SK-N-SH (cell line): Measurements from ENCODE around the gene ABO. TPM values are rescaled to one million over a fixed set of nuclear protein-coding genes. Genes with fewer than 3 reads are reported as not detected.

ENCODE experiments used
- CTCF ChIA-PET: fragments of 300-600, 350-600 bp; formaldehyde crosslinking; extraction: SDS; loops from one replicate; lab custom pipeline; 2021; lab: Yijun Ruan, JAX
- POLR2A ChIA-PET: fragments of 350-600 bp; sonication (Branson Sonifier 250); formaldehyde crosslinking; extraction: SDS; loops from one replicate; lab custom pipeline; 2020; ENCODE audit warnings: antibody characterized with exemption, inconsistent platforms; lab: Yijun Ruan, JAX
- DNase-seq: peaks from one replicate; pipeline ENCODE4 v3.0.0; 2012
- H2AFZ ChIP-seq: fragments of 200-600 bp; sonication (generic); 2 replicates; pipeline ENCODE4 v1.8.1; 2016; ENCODE audit warnings: antibody characterized with exemption, mild to moderate bottlenecking, low read depth
- H3F3A ChIP-seq: fragments of 200-600 bp; sonication (generic); replicated peaks from 2 replicates; pipeline ENCODE3; 2016; ENCODE audit warnings: antibody characterized with exemption, mild to moderate bottlenecking; ENCODE audit not compliant: insufficient read depth
- H3K27ac ChIP-seq, 2 experiments: fragments of 200-500 bp in 1 of 2; fragments of 200-600 bp in 1 of 2; sonication (Bioruptor generic) in 1 of 2; sonication (generic), shearing (Covaris generic) in 1 of 2; 2 replicates each; pipeline versions ENCODE4 v1.5.1 to v1.6.1; 2014 to 2016; ENCODE audit warnings: low read depth in 2 of 2, inconsistent platforms in 1 of 2, low read length in 1 of 2, mild to moderate bottlenecking in 1 of 2, mixed read lengths in 1 of 2
- H3K27me3 ChIP-seq: fragments of 200-600 bp; sonication (generic), shearing (Covaris generic); 2 replicates; pipeline ENCODE4 v1.6.1; 2016; ENCODE audit warnings: mixed run types; ENCODE audit not compliant: insufficient read depth
- H3K36me3 ChIP-seq, 2 experiments: fragments of 200-500 bp in 1 of 2; fragments of 200-600 bp in 1 of 2; sonication (Bioruptor generic) in 1 of 2; sonication (generic) in 1 of 2; replicated peaks in 1 of 2; 2 replicates each; pipeline versions ENCODE3 to v1.5.1; 2014 to 2016; ENCODE audit warnings: low read length in 1 of 2, mild to moderate bottlenecking in 1 of 2; ENCODE audit not compliant: insufficient read depth in 2 of 2, control insufficient read depth in 1 of 2
- H3K4me1 ChIP-seq, 2 experiments: fragments of 200-500 bp in 1 of 2; fragments of 200-600 bp in 1 of 2; sonication (Bioruptor generic) in 1 of 2; sonication (generic), shearing (Covaris generic) in 1 of 2; 2 replicates each; pipeline versions ENCODE4 v1.5.1 to v1.6.1; 2014 to 2016; ENCODE audit warnings: low read depth in 1 of 2, low read length in 1 of 2, mixed run types in 1 of 2; ENCODE audit not compliant: insufficient read depth in 2 of 2, control insufficient read depth in 1 of 2
- H3K4me2 ChIP-seq: fragments of 200-600 bp; sonication (generic), shearing (Covaris generic); 2 replicates; pipeline ENCODE4 v1.6.1; 2017; ENCODE audit warnings: mixed run types
- H3K4me3 ChIP-seq, 2 experiments: fragments of 200-500 bp in 1 of 2; fragments of 200-600 bp in 1 of 2; sonication (Bioruptor generic) in 1 of 2; sonication (generic), shearing (Covaris generic) in 1 of 2; 2 replicates each; pipeline versions ENCODE4 v1.5.1 to v1.8.1; 2014 to 2016; ENCODE audit warnings: low read depth in 2 of 2, inconsistent platforms in 1 of 2, low read length in 1 of 2, mild to moderate bottlenecking in 1 of 2, mixed read lengths in 1 of 2, moderate library complexity in 1 of 2
- H3K79me2 ChIP-seq: fragments of 200-600 bp; sonication (generic); 2 replicates; pipeline ENCODE4 v1.8.1; 2017; ENCODE audit warnings: mild to moderate bottlenecking; ENCODE audit not compliant: insufficient read depth
- H3K9ac ChIP-seq: fragments of 200-600 bp; sonication (generic); 2 replicates; pipeline ENCODE4 v1.6.1; 2017; ENCODE audit warnings: mixed run types
- H3K9me2 ChIP-seq: fragments of 200-600 bp; sonication (generic); 2 replicates; pipeline ENCODE4 v1.6.1; 2017; ENCODE audit warnings: mixed run types
- H3K9me3 ChIP-seq: fragments of 200-600 bp; sonication (generic); 2 replicates; pipeline ENCODE4 v1.6.1; 2017; ENCODE audit warnings: mixed run types, mild to moderate bottlenecking, moderate library complexity
- H4K20me1 ChIP-seq: fragments of 200-600 bp; sonication (generic); 2 replicates; pipeline ENCODE4 v1.6.1; 2017; ENCODE audit warnings: mild to moderate bottlenecking, mixed run types; ENCODE audit not compliant: insufficient read depth
- FOSL2 ChIP-seq: IDR thresholded peaks from 2 replicates; pipeline ENCODE4 v1.4.0; 2012; ENCODE audit warnings: low read depth, mild to moderate bottlenecking, moderate library complexity, borderline replicate concordance
- FOXM1 ChIP-seq: IDR thresholded peaks from 2 replicates; pipeline ENCODE4 v1.4.0; 2012; ENCODE audit warnings: low read depth, mild to moderate bottlenecking
- NFIC ChIP-seq: IDR thresholded peaks from 2 replicates; pipeline ENCODE4 v1.4.0; 2012; ENCODE audit warnings: borderline replicate concordance
- POLR2AphosphoS5 ChIP-seq: IDR thresholded peaks from 2 replicates; pipeline ENCODE4 v1.6.1; 2012; ENCODE audit warnings: low read depth, low read length
- RCOR1 ChIP-seq: fragments of 150-350 bp; IDR thresholded peaks from 2 replicates; pipeline ENCODE4 v1.6.1; 2017; ENCODE audit warnings: antibody characterized with exemption, low read length
- TAF1 ChIP-seq: IDR thresholded peaks from 2 replicates; pipeline ENCODE4 v1.6.1; 2012; ENCODE audit warnings: low read depth, mild to moderate bottlenecking, low read length, moderate library complexity, borderline replicate concordance
- TEAD4 ChIP-seq: IDR thresholded peaks from 2 replicates; pipeline ENCODE4 v1.4.0; 2012; ENCODE audit warnings: mild to moderate bottlenecking, borderline replicate concordance; ENCODE audit not compliant: insufficient read depth
- WGBS: methylation state at CpG from one replicate; pipeline ENCODE4 v1.1.6; 2017; ENCODE audit warnings: low lambda C conversion rate; 5-methylcytosine and 5-hydroxymethylcytosine counted together
- polyA plus RNA-seq, 3 experiments: library from polyadenylated mRNA; depleted of rRNA; stranded (reverse); fragments of >200 nt; gene quantifications; 2 replicates each; pipeline ENCODE4 v1.2.3, GENCODE V29; 2012
- TF ChIP-seq, protein P1 (sequence below): fragments of 200-600 bp; sonication (generic); IDR thresholded peaks from 2 replicates; pipeline ENCODE4 v1.6.1; 2017; ENCODE audit warnings: antibody characterized with exemption, mild to moderate bottlenecking, moderate library complexity

Gene ABO
- polyA plus RNA-seq, 1 of the 3 experiments (the other 2 are of a cell fraction) = not detected

DNA sequence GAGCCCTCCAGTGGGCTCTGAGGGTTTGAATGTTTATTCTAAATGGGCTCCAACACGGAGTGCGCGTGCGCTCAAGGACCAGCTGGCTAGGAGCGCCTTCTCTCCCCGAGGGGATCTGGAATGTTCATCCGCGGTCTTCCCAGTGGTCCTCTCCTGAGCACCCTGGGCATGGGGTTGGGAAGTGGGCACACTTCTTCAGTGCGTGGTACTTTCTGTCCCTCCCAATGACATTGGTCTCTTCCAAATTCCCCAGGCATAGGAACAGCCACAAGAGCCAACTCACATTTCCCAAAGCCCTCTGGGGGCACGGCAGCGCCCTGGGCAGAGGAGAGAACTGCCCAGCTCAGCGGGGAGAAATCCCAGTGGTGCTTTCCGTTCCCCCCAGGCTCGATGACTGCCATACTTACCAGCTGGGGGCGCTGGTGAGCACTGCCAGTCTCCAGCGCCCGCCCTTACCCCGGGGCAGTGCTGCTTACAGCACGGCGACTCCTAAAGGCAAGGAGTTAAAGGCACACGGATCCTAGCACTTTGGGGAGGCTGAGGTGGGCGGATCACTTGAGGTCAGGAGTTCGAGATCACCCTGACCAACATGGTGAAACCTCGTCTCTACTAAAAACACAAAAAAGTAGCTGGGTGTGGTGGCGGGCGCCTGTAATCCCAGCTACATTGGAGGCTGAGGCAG lies 36.0 kb downstream of the ABO start:
- Histone ChIP-seq H3K27ac (no peak overlapping the region), H3K4me2 (no peak overlapping the region), H3K27me3 (peaks cover 8% of the 10 kb centered on the region; the same call in 1 of the 2 replicates), H3K9me2 (no peaks in the 10 kb centered on the region), H3K9ac (no peak overlapping the region), H3F3A (no peaks in the 10 kb centered on the region), H3K9me3 (no peaks in the 10 kb centered on the region), H3K79me2 (no peaks in the 10 kb centered on the region), H3K4me1 (peaks cover 0 to 2% of the 10 kb centered on the region in 2 experiments; a peak in 1 of 4 replicates), H3K4me3 (no peak overlapping the region; a peak in 1 of 4 replicates), H4K20me1 (no peaks in the 10 kb centered on the region), H3K36me3 (no peaks in the 10 kb centered on the region), H2AFZ (no peak overlapping the region)
- peak; percentile 70 for DNase-seq
- CTCF ChIA-PET = interaction anchor here (1.2 to 1.6 kb wide), 4 partner anchors 10 to 92 kb away, joined by 3 to 6 read pairs (median 4); no protein-coding TSS in a partner anchor
- 46% methylated on average over 12 of the region's 26 CpGs for WGBS
- TF ChIP-seq TEAD4 (no peak), RCOR1 (no peak), POLR2AphosphoS5 (no peak), FOXM1 (no peak)
- TF ChIP-seq, protein P1, sequence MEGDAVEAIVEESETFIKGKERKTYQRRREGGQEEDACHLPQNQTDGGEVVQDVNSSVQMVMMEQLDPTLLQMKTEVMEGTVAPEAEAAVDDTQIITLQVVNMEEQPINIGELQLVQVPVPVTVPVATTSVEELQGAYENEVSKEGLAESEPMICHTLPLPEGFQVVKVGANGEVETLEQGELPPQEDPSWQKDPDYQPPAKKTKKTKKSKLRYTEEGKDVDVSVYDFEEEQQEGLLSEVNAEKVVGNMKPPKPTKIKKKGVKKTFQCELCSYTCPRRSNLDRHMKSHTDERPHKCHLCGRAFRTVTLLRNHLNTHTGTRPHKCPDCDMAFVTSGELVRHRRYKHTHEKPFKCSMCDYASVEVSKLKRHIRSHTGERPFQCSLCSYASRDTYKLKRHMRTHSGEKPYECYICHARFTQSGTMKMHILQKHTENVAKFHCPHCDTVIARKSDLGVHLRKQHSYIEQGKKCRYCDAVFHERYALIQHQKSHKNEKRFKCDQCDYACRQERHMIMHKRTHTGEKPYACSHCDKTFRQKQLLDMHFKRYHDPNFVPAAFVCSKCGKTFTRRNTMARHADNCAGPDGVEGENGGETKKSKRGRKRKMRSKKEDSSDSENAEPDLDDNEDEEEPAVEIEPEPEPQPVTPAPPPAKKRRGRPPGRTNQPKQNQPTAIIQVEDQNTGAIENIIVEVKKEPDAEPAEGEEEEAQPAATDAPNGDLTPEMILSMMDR = peak; percentile 47
- POLR2A ChIA-PET = no interaction called here

DNA sequence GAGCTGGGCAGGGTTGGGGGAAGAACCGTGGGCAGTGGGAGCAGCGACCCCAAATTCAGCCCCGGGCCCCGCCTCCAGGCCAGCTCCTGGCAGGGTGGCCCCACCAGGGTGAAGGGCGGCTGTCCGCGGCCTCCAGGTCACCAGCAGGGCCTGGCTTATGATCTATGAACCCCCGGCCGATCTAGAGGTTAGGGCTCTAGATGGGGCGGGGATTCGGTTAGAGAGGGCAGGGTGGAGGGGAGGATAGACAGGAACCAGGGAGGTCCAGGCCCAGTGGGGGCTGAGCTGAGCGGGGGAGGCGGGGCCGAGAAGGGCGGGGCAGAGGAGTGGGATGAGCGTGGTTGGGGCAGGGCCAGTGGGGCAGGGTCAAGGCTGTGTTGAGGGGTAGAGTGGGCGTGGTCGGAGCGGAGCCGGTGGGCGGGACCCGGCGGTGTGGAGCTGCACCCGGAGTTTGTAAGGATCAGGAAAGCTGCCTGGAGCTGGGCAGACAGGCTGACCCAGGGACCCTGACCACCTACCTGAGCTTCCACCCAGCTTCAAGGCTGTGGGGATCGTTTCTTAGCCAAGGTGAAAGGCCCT lies 36.6 kb downstream of the ABO start:
- no peaks in the 10 kb centered on the region for H3F3A ChIP-seq
- no peaks in the 10 kb centered on the region for H4K20me1 ChIP-seq
- no peaks in the 10 kb centered on the region for H3K9me3 ChIP-seq
- no peak overlapping the region for H2AFZ ChIP-seq
- no peak overlapping the region for H3K4me3 ChIP-seq
- ChIA-PET CTCF (interaction anchor here (1.2 to 1.3 kb wide), 2 partner anchors 13 to 92 kb away, joined by 3 to 6 read pairs; no protein-coding TSS in a partner anchor), POLR2A (no interaction called here)
- H3K27ac ChIP-seq = no peak overlapping the region
- H3K4me2 ChIP-seq = no peak overlapping the region
- no peak overlapping the region for H3K9ac ChIP-seq
- 68% methylated on average over 23 of the region's 25 CpGs for WGBS
- no peaks in the 10 kb centered on the region for H3K9me2 ChIP-seq
- no peaks in the 10 kb centered on the region for H3K79me2 ChIP-seq
- DNase-seq = peak; percentile 40
- no peak for TF ChIP-seq TAF1
- no peak for TF ChIP-seq RCOR1
- TF ChIP-seq NFIC = no peak
- TF ChIP-seq FOSL2 = no peak
- peaks cover 0 to 2% of the 10 kb centered on the region in 2 experiments; a peak in 1 of 4 replicates for H3K4me1 ChIP-seq
- no peaks in the 10 kb centered on the region for H3K36me3 ChIP-seq
- H3K27me3 ChIP-seq = peaks cover 8% of the 10 kb centered on the region; the same call in 1 of the 2 replicates
